OCI-LY1 (cell line): ENCODE data around the gene PIGW.

Source experiments
- H2AFZ ChIP-seq: fragments of 200-600 bp; sonication (generic), shearing (Covaris generic); 2 replicates; pipeline ENCODE4 v1.6.0; 2014; ENCODE audit warnings: antibody characterized with exemption, mild to moderate bottlenecking, low read length
- H3F3A ChIP-seq: fragments of 200-600 bp; sonication (generic), shearing (Covaris generic); 2 replicates; pipeline ENCODE4 v1.6.0; 2014; ENCODE audit warnings: mild to moderate bottlenecking, antibody characterized with exemption, low read length, moderate library complexity; ENCODE audit not compliant: insufficient read depth
- H3K27ac ChIP-seq: fragments of 200-600 bp; sonication (generic); 2 replicates; pipeline ENCODE4 v1.5.1; 2014; ENCODE audit warnings: low read length, mixed run types, mild to moderate bottlenecking, low read depth; ENCODE audit not compliant: poor library complexity, severe bottlenecking
- H3K27me3 ChIP-seq: fragments of 200-600 bp; sonication (generic); 2 replicates; pipeline ENCODE4 v1.6.0; 2014; ENCODE audit warnings: antibody characterized with exemption, mild to moderate bottlenecking, low read length, moderate library complexity; ENCODE audit not compliant: insufficient read depth
- H3K36me3 ChIP-seq: fragments of 200-600 bp; sonication (generic); 2 replicates; pipeline ENCODE4 v1.6.1; 2014; ENCODE audit warnings: mild to moderate bottlenecking, antibody characterized with exemption, low read length, moderate library complexity, mixed read lengths; ENCODE audit not compliant: insufficient read depth
- H3K4me1 ChIP-seq: fragments of 200-600 bp; sonication (generic); 2 replicates; pipeline ENCODE4 v1.5.1; 2014; ENCODE audit warnings: mild to moderate bottlenecking, low read length, moderate library complexity; ENCODE audit not compliant: insufficient read depth, severe bottlenecking
- H3K4me2 ChIP-seq: fragments of 200-600 bp; sonication (generic), shearing (Covaris generic); 2 replicates; pipeline ENCODE4 v1.6.1; 2014; ENCODE audit warnings: low read length
- H3K4me3 ChIP-seq: fragments of 200-600 bp; sonication (generic); 2 replicates; pipeline ENCODE4 v1.5.1; 2014; ENCODE audit warnings: low read length, low read depth, mild to moderate bottlenecking, mixed read lengths; ENCODE audit not compliant: poor library complexity, severe bottlenecking
- H3K79me2 ChIP-seq: fragments of 200-600 bp; shearing (Covaris generic); 2 replicates; pipeline ENCODE4 v1.6.1; 2016; ENCODE audit warnings: mixed run types, low read length, mixed read lengths; ENCODE audit not compliant: insufficient read depth
- H3K9ac ChIP-seq: fragments of 200-600 bp; sonication (generic), shearing (Covaris generic); 2 replicates; pipeline ENCODE4 v1.6.1; 2014; ENCODE audit warnings: mild to moderate bottlenecking, low read length, mixed read lengths
- H3K9me2 ChIP-seq: fragments of 200-600 bp; sonication (generic), shearing (Covaris generic); 2 replicates; pipeline ENCODE4 v1.6.1; 2014; ENCODE audit warnings: low read depth, mild to moderate bottlenecking, low read length, mixed read lengths
- H3K9me3 ChIP-seq: fragments of 200-600 bp; shearing (Covaris generic); 2 replicates; pipeline ENCODE4 v1.6.1; 2014; ENCODE audit warnings: low read length, mixed read lengths
- H4K20me1 ChIP-seq: fragments of 200-600 bp; sonication (generic), shearing (Covaris generic); 2 replicates; pipeline ENCODE4 v1.6.0; 2016; ENCODE audit warnings: mild to moderate bottlenecking, low read length; ENCODE audit not compliant: insufficient read depth
- EZH2 ChIP-seq: fragments of 200-600 bp; sonication (generic), shearing (Covaris generic); IDR thresholded peaks from 2 replicates; pipeline ENCODE4 v1.8.0; 2017; ENCODE audit warnings: borderline replicate concordance, mixed run types, mild to moderate bottlenecking, antibody characterized with exemption, low read length, moderate library complexity, mixed read lengths
- TF ChIP-seq, protein P1 (sequence below): fragments of 200-600 bp; sonication (generic), shearing (Covaris generic); IDR thresholded peaks from 2 replicates; pipeline ENCODE4 v1.5.1; 2017; ENCODE audit warnings: mild to moderate bottlenecking, antibody characterized with exemption, low read length, moderate library complexity, mixed read lengths

PIGW gene

DNA sequence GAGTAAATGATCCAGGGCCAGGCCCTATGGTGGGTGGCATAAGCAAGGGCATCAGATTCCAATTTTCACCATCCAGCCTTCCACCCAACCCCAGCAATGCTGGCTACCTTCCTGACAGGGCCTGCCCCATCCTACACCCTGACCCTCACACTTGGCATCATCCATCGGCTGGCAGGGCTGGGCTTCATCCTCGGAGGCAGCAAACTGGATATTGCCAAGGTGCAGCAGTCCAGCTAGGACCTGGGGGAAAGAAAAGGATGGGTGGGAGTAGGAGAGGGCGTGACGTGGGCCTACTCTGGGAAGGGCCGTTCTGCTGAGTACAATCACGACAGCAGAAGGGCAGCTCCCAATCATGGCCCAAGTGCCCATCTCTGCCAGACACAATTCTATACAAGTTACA, 23.6 kb upstream of the PIGW start:
- no peaks in the 10 kb centered on the region for H3F3A ChIP-seq
- H3K4me2 ChIP-seq = no peak overlapping the region
- H3K9ac ChIP-seq = no peak overlapping the region
- H3K4me1 ChIP-seq = no peaks in the 10 kb centered on the region
- no peaks in the 10 kb centered on the region for H3K9me2 ChIP-seq
- peaks cover 62% of the 10 kb centered on the region for H3K36me3 ChIP-seq
- no peak overlapping the region for H3K4me3 ChIP-seq
- H3K9me3 ChIP-seq = no peaks in the 10 kb centered on the region
- no peaks in the 10 kb centered on the region for H3K79me2 ChIP-seq
- no peaks in the 10 kb centered on the region for H4K20me1 ChIP-seq
- no peak overlapping the region for H3K27ac ChIP-seq
- no peak overlapping the region for H2AFZ ChIP-seq
- H3K27me3 ChIP-seq = no peaks in the 10 kb centered on the region
- TF ChIP-seq, protein P1, sequence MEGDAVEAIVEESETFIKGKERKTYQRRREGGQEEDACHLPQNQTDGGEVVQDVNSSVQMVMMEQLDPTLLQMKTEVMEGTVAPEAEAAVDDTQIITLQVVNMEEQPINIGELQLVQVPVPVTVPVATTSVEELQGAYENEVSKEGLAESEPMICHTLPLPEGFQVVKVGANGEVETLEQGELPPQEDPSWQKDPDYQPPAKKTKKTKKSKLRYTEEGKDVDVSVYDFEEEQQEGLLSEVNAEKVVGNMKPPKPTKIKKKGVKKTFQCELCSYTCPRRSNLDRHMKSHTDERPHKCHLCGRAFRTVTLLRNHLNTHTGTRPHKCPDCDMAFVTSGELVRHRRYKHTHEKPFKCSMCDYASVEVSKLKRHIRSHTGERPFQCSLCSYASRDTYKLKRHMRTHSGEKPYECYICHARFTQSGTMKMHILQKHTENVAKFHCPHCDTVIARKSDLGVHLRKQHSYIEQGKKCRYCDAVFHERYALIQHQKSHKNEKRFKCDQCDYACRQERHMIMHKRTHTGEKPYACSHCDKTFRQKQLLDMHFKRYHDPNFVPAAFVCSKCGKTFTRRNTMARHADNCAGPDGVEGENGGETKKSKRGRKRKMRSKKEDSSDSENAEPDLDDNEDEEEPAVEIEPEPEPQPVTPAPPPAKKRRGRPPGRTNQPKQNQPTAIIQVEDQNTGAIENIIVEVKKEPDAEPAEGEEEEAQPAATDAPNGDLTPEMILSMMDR = no peak
- no peak for TF ChIP-seq EZH2

DNA sequence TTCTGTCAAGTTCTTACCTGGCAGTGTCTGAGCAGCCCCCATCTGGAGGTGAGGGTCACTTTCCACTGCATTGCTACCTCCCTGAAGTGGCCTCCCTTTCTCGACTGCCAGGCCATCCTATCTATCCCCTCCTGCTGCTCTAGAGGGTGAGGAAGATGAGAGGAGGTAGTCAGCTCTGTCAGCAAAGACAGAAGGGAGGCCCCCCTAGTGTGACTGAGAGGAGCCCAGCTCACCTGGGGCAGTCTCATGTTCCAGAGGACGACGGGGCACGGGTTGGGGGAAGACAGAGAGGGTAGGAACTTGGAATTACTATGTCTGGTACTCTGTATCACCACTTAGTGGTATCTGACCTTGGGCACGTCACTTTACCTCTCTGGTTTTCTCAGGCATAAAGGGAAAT, 22.1 kb upstream of the PIGW start:
- H3K27ac ChIP-seq = no peak overlapping the region
- no peak overlapping the region for H2AFZ ChIP-seq
- H3K9me2 ChIP-seq = no peaks in the 10 kb centered on the region
- no peaks in the 10 kb centered on the region for H3K27me3 ChIP-seq
- H4K20me1 ChIP-seq = no peaks in the 10 kb centered on the region
- H3F3A ChIP-seq = no peaks in the 10 kb centered on the region
- H3K9ac ChIP-seq = no peak overlapping the region
- H3K4me2 ChIP-seq = no peak overlapping the region
- H3K9me3 ChIP-seq = no peaks in the 10 kb centered on the region
- no peaks in the 10 kb centered on the region for H3K4me1 ChIP-seq
- H3K4me3 ChIP-seq = no peak overlapping the region
- H3K79me2 ChIP-seq = no peaks in the 10 kb centered on the region
- peaks cover 65% of the 10 kb centered on the region for H3K36me3 ChIP-seq
- TF ChIP-seq, protein P1 = no peak
- TF ChIP-seq EZH2 = no peak

DNA sequence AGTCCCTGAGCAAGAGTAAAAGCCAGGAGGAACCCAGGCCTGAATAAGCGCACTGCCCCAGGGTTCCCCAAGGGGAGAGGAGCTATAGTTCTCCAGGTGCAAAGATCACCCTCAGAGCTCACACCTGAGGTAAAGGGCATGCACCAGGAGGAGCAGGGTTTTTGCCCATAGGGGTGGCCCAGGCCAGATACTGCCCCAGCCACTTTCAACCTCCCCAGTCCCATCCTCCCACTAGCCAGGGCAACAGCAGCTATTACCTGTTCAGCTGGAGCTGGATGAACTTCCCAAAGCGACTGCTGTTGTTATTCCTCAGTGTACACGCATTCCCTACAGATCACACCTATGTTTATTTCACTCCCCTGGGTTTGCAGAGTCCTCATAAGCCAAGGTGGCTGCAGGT, 19.9 kb upstream of the PIGW start:
- Histone ChIP-seq H3K36me3 (peaks cover 65% of the 10 kb centered on the region; the same call in 1 of the 2 replicates), H4K20me1 (no peaks in the 10 kb centered on the region), H3K79me2 (no peaks in the 10 kb centered on the region), H3K4me3 (no peak overlapping the region), H3K4me2 (no peak overlapping the region), H3K27ac (no peak overlapping the region), H3K9me3 (no peaks in the 10 kb centered on the region), H3K27me3 (no peaks in the 10 kb centered on the region), H2AFZ (no peak overlapping the region), H3K4me1 (peaks cover 8% of the 10 kb centered on the region), H3K9ac (no peak overlapping the region), H3F3A (no peaks in the 10 kb centered on the region), H3K9me2 (no peaks in the 10 kb centered on the region)
- TF ChIP-seq, protein P1 = no peak
- TF ChIP-seq EZH2 = no peak
